Activated naive CD4-positive, alpha-beta T cell treated with anti-CD3 and anti-CD28 coated beads for 36 hours (primary cell): ENCODE results near the gene PFN3. TPM values are rescaled to one million over a fixed set of nuclear protein-coding genes. Genes with fewer than 3 reads are reported as not detected.

Experiments used
- CTCF ChIA-PET: fragments of 350-600 bp; sonication (Branson Sonifier 250); formaldehyde crosslinking; loops from one replicate; lab custom pipeline; 2021; ENCODE audit warnings: antibody characterized with exemption; lab: Charles Lee
- DNase-seq: peaks from one replicate; pipeline ENCODE4 v3.0.0-alpha.2; 2020
- H3K27ac Mint-ChIP-seq: one replicate; pipeline ENCODE4 v1.8.0; 2021; ENCODE audit warnings: mild to moderate bottlenecking, mixed read lengths
- H3K27me3 Mint-ChIP-seq: one replicate; pipeline ENCODE4 v1.8.0; 2021; ENCODE audit warnings: low read depth, mixed read lengths
- H3K36me3 Mint-ChIP-seq: one replicate; pipeline ENCODE4 v1.8.0; 2021; ENCODE audit warnings: low read depth, mixed read lengths
- H3K4me1 Mint-ChIP-seq: one replicate; pipeline ENCODE4 v1.8.0; 2021; ENCODE audit warnings: low read depth, mixed read lengths
- H3K4me3 Mint-ChIP-seq: one replicate; pipeline ENCODE4 v1.8.0; 2021; ENCODE audit warnings: mild to moderate bottlenecking, moderate library complexity, mixed read lengths
- H3K9me3 Mint-ChIP-seq: one replicate; pipeline ENCODE4 v1.8.0; 2021; ENCODE audit warnings: mixed read lengths
- intact Hi-C: fragments of 100-400 bp; cut with micrococcal nuclease; formaldehyde crosslinking; loops from one replicate; pipeline ENCODE4 v1.15.1; 2023
- total RNA-seq, 2 experiments: library from RNA; stranded (reverse); gene quantifications; one replicate each; pipeline ENCODE4 v1.2.3, GENCODE V29; 2021

The PFN3 gene
- total RNA-seq, 2 experiments from 2014 or later, result not detected

- Mint-ChIP-seq H3K27me3 (no peaks in the 10 kb centered on the region), H3K36me3 (peaks cover 2% of the 10 kb centered on the region), H3K9me3 (peaks cover 7% of the 10 kb centered on the region), H3K4me3 (peak within 1 kb of the TSS; percentile 95), H3K4me1 (peaks cover 43% of the 10 kb centered on the region), H3K27ac (peak within 1 kb of the TSS; percentile 100)
- intact Hi-C loops, result loop anchor here (1.0 to 5.0 kb wide), 5 partner anchors 12 to 75 kb away; partner anchors contain the start of gene GRK6
- CTCF ChIA-PET, result interaction anchor here (0.7 to 1.9 kb wide), 13 partner anchors 10 to 606 kb away, joined by 3 to 8 read pairs (median 3); no protein-coding TSS in a partner anchor
- DNase-seq, result peak; percentile 96
Observed at GRCh38 chr5:177351392-177352329, 48.8 kb downstream of the PFN3 start, which contains the start of gene LMAN2. Gene LMAN2 (minus strand): TSS chr5:177351668. CDS start chr5:177351647, 21 bp downstream.

GRCh38 chr5:177350776-177351391 is 49.6 kb downstream of the PFN3 start:
- H3K9me3 Mint-ChIP-seq, result peaks cover 6% of the 10 kb centered on the region
- peak overlapping the region; percentile 95 for H3K4me3 Mint-ChIP-seq
- DNase-seq, result no peak
- H3K36me3 Mint-ChIP-seq, result peaks cover 2% of the 10 kb centered on the region
- no peaks in the 10 kb centered on the region for H3K27me3 Mint-ChIP-seq
- CTCF ChIA-PET, result interaction anchor here (0.6 to 1.9 kb wide), 12 partner anchors 10 to 151 kb away, joined by 3 to 8 read pairs (median 4); no protein-coding TSS in a partner anchor
- intact Hi-C loops, result loop anchor here (1.0 to 5.0 kb wide), 5 partner anchors 12 to 75 kb away; partner anchors contain the start of gene GRK6
- H3K4me1 Mint-ChIP-seq, result peaks cover 40% of the 10 kb centered on the region
- H3K27ac Mint-ChIP-seq, result peak overlapping the region; percentile 100

Other genes starting within 250 kb of the PFN3 start
- gene RAB24, start 96.9 kb downstream of the PFN3 start, total RNA-seq, result 10 to 100 TPM; 10.9 to 13.2 TPM
- 100 to 1,000 TPM; 253 to 254 TPM for gene PRELID1, start 96.9 kb downstream of the PFN3 start, total RNA-seq
- gene MXD3, start 88.8 kb downstream of the PFN3 start, total RNA-seq, result 10 to 100 TPM; 45.0 to 51.7 TPM
- 10 to 100 TPM; 82.2 to 83.9 TPM for gene LMAN2, start 49.0 kb downstream of the PFN3 start, total RNA-seq
- gene RGS14, start 42.7 kb downstream of the PFN3 start, total RNA-seq, result 10 to 100 TPM; 34.6 to 39.2 TPM
- gene SLC34A1, start 16.2 kb downstream of the PFN3 start, total RNA-seq, result not detected
- gene F12, start 8.9 kb upstream of the PFN3 start, total RNA-seq, result 1 to 10 TPM; 3.2 to 5.4 TPM
- gene GRK6, start 26.0 kb upstream of the PFN3 start, total RNA-seq, result 100 to 1,000 TPM; 117 to 133 TPM
- 1 to 10 TPM; 7.4 to 8.2 TPM for gene PRR7, start 46.2 kb upstream of the PFN3 start, total RNA-seq
- 10 to 100 TPM; 20.8 to 22.4 TPM for gene DBN1, start 73.0 kb upstream of the PFN3 start, total RNA-seq
- 10 to 100 TPM; 41.2 to 42.2 TPM for gene PDLIM7, start 96.9 kb upstream of the PFN3 start, total RNA-seq
- 1 to 10 TPM in 1 of 2 experiments, under 1 TPM in 1; 0.37 to 1.3 TPM for gene DOK3, start 109.2 kb upstream of the PFN3 start, total RNA-seq
- gene DDX41, start 116.3 kb upstream of the PFN3 start, total RNA-seq, result 100 to 1,000 TPM; 142 to 147 TPM
- 10 to 100 TPM; 87.4 to 87.8 TPM for gene FAM193B, start 153.9 kb upstream of the PFN3 start, total RNA-seq
- 100 to 1,000 TPM; 110 TPM for gene TMED9, start 191.5 kb upstream of the PFN3 start, total RNA-seq
- 10 to 100 TPM in 1 of 2 experiments, 1 to 10 TPM in 1; 9.9 to 13.6 TPM for gene B4GALT7, start 199.5 kb upstream of the PFN3 start, total RNA-seq